Measurements from ENCODE around the gene CEP57L1. TPM values are rescaled to one million over a fixed set of nuclear protein-coding genes. Genes with fewer than 3 reads are reported as not detected.

The CEP57L1 gene
- total RNA-seq, 1 experiment from 2014 or later, result 8.4 TPM

DNA sequence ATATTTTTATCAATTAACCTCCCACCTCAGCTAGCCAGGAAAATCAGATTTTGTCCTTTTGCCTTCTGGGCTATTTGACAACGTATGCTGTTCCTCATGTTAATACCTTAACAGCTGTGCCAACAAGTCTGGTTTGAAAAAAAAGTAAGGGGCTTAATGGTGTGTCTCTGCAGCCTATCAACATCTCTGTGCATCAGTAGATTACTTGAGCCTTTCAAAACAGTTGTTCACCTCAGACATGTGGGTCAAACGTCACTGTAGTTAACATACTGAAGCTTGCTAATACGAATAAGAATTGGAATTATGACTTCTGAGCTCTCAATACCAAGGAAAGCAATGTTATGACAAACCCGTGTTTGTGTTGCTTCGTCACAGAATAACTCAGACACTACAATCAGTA, 23.0 kb downstream of the CEP57L1 start:
- DNase-seq, result no peak
- H2BK12ac ChIP-seq (ENCODE audit: insufficient read length, low read depth, low read length), result no peak overlapping the region
- H3K4me2 ChIP-seq (ENCODE audit: insufficient read depth, insufficient read length, low read length), result no peak overlapping the region
- no peaks in the 10 kb centered on the region for H3K79me1 ChIP-seq (ENCODE audit: insufficient read depth, low read depth, low read length, poor library complexity, severe bottlenecking)
- H3K56ac ChIP-seq (ENCODE audit: insufficient read length, low read depth, low read length), result no peak overlapping the region
- H4K91ac ChIP-seq (ENCODE audit: insufficient read length, low read depth, low read length), result no peak overlapping the region
- H2BK20ac ChIP-seq (ENCODE audit: low read depth, low read length, poor library complexity, severe bottlenecking), result no peak overlapping the region
- no peak overlapping the region for H3K18ac ChIP-seq (ENCODE audit: insufficient read length, low read depth, low read length)
- H3K4me1 ChIP-seq (ENCODE audit: insufficient read depth, low read length), result no peaks in the 10 kb centered on the region
- Mint-ChIP-seq H3K36me3 (ENCODE audit: insufficient read depth in 1 of 3, low read depth in 3 of 3) (no peaks in the 10 kb centered on the region), H3K4me3 (no peak overlapping the region), H3K27me3 (ENCODE audit: low read depth) (no peaks in the 10 kb centered on the region), H3K4me1 (no peaks in the 10 kb centered on the region; a peak in 1 of 4 replicates), H3K27ac (no peak overlapping the region; a peak in 1 of 7 replicates), H3K9me3 (no peaks in the 10 kb centered on the region)
- H3K27me3 ChIP-seq (ENCODE audit: insufficient read depth, low read length), result no peaks in the 10 kb centered on the region
- H3K23ac ChIP-seq (ENCODE audit: insufficient read length, low read depth, low read length), result no peak overlapping the region
- TF ChIP-seq, protein P1, sequence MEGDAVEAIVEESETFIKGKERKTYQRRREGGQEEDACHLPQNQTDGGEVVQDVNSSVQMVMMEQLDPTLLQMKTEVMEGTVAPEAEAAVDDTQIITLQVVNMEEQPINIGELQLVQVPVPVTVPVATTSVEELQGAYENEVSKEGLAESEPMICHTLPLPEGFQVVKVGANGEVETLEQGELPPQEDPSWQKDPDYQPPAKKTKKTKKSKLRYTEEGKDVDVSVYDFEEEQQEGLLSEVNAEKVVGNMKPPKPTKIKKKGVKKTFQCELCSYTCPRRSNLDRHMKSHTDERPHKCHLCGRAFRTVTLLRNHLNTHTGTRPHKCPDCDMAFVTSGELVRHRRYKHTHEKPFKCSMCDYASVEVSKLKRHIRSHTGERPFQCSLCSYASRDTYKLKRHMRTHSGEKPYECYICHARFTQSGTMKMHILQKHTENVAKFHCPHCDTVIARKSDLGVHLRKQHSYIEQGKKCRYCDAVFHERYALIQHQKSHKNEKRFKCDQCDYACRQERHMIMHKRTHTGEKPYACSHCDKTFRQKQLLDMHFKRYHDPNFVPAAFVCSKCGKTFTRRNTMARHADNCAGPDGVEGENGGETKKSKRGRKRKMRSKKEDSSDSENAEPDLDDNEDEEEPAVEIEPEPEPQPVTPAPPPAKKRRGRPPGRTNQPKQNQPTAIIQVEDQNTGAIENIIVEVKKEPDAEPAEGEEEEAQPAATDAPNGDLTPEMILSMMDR (conservative IDR thresholded peaks at IDR 0.05), result no peak
- no peak overlapping the region for H3T11ph ChIP-seq (ENCODE audit: low read length)
- no peak overlapping the region for H4K5ac ChIP-seq (ENCODE audit: insufficient read length, low read depth, low read length)
- no peak overlapping the region for H2BK120ac ChIP-seq (ENCODE audit: low read depth, low read length, poor library complexity, severe bottlenecking)
- no peak overlapping the region for H3K9ac ChIP-seq (ENCODE audit: extremely low read depth, insufficient read length, low read length)
- H4K8ac ChIP-seq (replicated peaks; ENCODE audit: insufficient read length, low read depth, low read length), result no peak overlapping the region
- H3K4ac ChIP-seq (ENCODE audit: low read depth, low read length), result no peak overlapping the region
- no peaks in the 10 kb centered on the region for H3K23me2 ChIP-seq (ENCODE audit: insufficient read length, low read depth, low read length, poor library complexity, severe bottlenecking)
- H3K9me3 ChIP-seq (ENCODE audit: control insufficient read depth, low read depth, low read length), result no peaks in the 10 kb centered on the region
- no peaks in the 10 kb centered on the region for H3K79me2 ChIP-seq (ENCODE audit: insufficient read depth, low read length)
- no peak overlapping the region for H2AFZ ChIP-seq (ENCODE audit: low read length)
- H2BK15ac ChIP-seq (ENCODE audit: low read depth, low read length), result no peak overlapping the region
- H2BK5ac ChIP-seq (ENCODE audit: insufficient read length, low read length), result no peak overlapping the region
- WGBS (ENCODE audit: extremely low coverage, insufficient read length, low lambda C conversion rate), result no CpG with 5 or more reads among the region's 5 CpGs
- no peaks in the 10 kb centered on the region for H4K20me1 ChIP-seq (ENCODE audit: control insufficient read depth, insufficient read depth, insufficient read length)
- no peak overlapping the region for H3K14ac ChIP-seq (ENCODE audit: insufficient read depth, low read length)
- H2AK5ac ChIP-seq (ENCODE audit: insufficient read length, low read length), result no peak overlapping the region
- no peak overlapping the region for H3K27ac ChIP-seq (ENCODE audit: insufficient read length, low read depth, low read length)
